Measurements from ENCODE around the gene TFAP2A.
A peak's percentile ranks its signal among the peaks of the same experiment; 100 is the strongest.

TFAP2A gene

DNA sequence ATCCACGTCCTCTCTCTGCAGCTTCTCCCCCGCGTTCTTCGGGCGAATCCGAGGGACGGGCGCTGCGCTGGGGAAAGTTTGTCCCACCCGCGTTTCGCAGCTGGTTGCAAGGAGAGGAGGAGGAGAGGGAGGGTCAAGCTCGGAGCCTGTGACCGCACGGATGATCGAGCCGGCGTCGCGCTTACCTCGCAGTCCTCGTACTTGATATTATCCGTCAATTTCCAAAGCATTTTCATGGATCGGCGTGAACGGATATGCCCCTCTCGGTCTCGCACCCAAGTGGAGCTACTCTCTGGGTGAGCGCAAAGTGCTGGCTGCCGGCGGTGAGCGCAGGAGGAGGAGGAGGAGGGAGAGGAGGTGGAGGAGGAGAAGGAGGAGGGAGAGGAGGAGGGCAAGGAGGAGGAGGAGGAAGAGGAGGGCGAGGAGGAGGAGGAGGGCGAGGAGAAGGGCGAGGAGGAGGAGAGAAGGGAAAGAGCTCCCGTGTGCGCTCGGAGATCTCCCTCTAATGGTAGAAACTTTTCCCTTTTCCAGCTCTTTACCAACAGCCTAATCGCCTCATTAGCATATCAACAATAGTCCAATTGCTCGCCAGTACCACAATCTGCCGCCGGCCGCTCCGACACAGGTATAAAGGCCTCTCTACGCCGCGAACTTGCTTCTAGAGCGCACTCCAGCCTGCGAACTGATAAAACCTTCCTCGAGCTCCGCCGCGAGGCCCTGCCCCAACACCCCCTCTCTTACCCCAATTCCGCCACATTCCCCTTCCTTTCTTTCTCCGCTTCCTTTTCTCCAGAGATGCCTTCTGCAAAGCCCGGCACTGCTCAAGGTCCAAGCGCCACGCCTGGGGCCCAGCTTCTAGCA, at the start of gene TFAP2A:
Gene TFAP2A, minus strand, starts transcription at position 319 of the 861 bp plus-strand sequence. Its CDS starts 83 bp downstream, at position 236.
- no peak for FAIRE-seq

DNA sequence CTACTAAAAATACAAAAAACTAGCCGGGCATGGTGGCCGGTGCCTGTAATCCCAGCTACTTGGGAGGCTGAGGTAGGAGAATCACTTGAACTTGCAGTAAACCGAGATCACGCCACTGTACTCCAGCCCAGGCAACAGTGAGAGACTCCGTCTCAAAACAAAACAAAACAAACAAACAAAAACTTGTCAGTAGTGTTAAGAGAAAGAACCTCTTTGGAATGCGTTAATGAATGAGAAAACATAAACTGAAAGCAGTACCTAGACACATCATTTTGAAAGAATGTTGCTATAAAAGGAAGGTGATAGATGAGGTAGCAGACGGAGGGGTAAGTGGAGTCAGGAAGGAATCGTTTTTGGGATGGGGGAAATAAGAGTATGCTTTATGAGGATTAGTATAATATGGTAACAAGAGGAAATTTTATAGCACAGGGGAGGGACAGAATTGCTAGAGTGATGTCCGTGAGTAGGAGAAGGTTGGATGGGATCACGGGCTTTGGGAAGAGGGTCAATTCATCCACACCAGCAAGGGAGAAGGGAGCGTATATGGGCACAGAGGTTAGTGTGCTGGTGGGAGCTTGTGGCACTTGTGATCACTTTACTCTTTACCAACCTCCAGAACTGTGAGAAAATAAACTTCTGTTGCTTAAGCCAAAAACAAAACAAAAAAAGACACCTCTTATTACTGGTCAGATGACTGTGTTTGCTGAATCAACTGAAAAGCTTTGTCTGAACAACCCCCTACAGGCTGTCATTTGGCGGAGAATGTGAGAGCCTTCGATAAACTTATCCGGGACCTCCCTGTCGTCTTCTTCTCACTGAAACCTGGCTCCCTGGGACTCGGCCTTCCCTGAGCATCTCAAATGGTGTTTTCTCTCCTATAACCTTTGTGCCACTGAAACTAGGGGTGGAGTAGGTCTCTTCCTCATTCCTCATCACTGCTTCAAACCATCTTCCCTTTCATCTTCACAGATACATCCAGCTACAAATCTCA, 48.9 kb upstream of the TFAP2A start:
- no peak for FAIRE-seq

DNA sequence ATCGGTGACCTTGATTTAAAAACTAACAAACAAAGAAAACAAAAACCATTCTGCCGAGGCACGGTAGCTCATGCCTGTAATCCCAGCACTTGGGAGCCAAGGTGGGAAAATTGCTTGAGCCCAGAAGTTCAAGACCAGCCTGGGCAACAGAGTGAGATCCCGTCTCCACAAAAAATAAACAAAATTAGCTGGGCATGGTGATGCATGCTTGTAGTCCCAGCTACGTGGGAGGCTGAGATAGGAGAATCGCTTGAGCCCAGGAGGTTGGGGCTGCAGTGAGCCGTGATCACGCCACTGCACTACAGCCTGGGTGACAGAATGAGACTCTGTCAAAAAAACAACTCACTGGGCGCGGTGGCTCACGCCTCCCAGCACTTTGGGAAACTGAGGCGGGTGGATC, 48.2 kb upstream of the TFAP2A start:
- no peak for FAIRE-seq

DNA sequence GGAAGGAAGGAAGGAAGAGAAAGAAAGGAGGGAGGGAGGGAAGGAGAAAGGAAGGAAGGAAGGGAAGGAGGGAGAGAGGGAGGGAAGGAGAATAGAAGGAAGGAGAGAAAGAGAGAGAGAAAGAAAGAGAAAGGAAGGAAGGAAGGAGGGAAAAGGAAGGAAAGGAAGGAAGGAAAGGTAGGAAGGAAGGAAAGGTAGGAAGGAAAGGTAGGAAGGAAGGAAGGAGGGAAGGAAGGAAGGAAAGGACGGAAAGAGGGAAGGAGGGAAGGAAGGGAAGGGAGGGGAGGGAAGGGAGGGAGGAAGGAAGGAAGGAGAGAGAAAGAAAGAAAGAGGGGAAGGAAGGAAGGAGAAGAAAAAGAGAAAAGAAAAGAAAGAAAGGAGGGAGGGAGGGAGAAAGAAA, 47.0 kb upstream of the TFAP2A start:
- FAIRE-seq, result no peak

DNA sequence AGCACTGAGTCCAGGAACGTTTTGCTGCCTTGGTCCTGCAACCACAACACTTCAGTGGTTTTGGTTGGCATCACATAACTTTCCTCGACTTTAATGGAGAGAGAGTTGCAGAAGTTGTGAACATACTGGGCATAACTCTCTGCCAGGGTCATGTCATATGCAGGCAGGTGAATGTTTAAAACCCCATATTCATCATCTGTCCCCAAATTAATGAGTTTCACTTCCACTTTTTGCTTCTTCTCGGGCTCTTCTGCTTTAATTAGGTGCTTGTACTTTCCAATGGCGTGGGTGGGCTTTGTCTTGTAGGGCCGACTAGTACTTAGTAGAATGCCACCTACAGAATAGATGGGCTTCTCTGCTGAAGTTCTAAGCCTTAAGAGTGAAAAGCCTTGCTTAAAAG, 45.2 kb upstream of the TFAP2A start:
- no peak for FAIRE-seq

DNA sequence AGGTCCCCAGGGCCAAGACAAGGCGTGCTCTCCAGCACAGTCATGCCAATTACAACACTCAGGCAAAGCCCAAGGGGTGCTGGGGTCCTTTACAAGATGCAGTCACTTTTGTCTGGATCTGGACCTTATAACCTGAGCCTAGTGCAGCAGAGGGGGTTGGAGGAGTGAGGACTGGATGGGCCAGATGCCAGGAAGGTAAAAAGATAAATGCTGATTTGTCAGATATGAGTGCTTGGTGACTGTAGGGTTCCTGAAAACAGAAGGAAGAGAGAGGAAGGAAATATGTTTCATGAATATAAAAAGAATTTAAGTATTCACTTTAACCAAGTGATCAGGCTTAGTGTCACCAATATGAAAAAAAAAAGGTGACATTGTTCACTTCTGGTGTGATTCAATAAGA, 43.4 kb upstream of the TFAP2A start:
- no peak for FAIRE-seq

DNA sequence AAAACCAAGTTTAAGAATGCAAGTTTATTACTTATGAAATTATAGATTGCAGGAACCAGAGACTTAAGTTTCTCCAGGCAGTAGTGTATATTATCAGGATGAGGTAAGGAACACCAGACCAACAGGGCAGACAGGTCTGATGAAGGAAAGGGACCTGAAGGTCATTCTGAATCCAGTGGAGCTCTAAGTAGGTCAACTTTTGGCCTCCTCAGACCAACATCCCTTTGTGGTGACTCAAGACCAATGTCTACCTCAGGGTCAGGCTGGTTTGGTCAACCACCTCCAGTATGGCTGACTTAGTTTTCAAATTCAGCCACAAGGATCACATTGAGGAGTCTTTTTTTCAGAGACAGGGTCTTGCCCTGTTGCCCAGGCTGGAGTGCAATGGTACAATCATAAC, 38.7 kb upstream of the TFAP2A start:
- no peak for FAIRE-seq

DNA sequence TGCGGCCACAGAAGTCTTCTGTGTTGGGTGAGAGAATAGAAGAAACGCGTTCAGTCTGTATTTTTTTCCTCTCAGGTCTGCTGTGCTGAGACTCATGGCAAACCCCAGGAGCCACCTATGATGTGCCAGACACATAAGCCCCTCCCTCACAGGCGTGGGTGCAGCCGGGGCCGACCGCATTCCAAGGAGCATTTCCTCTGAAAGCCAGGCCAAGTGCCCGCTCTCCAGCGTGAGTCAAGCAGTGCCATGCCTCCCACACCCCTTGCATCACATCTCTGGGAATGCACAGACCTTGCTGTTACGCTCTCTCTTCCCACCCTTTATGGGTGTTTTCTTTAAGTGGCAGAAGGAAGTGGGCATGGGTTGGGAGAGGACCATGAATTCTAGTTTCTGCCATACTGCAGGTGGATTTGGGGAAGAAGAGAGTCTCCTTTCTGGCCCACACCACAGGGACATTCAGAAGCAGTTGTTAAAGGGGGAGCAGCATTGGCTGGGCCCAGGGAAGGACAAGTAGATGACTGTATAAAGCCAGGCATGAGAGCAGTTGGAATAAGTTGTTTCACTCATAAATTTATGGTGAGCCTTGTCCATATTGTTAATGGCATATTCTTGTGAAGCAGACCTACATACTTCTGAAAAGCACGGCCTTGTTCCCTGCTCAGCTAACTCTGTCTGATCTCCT, 37.1 kb upstream of the TFAP2A start:
- FAIRE-seq, result no peak

DNA sequence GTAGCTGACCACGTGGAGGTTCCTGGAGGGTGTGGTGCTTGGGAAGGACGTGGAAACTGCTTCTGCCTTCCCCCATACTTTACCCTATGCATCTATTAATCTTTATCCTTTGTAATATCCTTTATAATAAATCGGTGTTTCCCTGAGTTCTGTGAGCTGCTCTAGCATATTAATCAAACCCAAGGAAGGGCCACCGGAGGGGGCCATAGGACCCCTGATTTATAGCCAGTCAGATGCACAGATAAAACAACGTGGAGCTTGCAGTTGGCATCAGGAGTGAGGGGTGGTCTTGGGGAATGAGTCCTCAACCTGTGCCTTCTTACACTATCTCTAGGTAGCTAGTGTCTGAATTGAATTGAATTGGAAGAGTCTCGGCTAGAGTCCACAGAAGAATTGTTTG, 36.5 kb upstream of the TFAP2A start:
- FAIRE-seq, result no peak

DNA sequence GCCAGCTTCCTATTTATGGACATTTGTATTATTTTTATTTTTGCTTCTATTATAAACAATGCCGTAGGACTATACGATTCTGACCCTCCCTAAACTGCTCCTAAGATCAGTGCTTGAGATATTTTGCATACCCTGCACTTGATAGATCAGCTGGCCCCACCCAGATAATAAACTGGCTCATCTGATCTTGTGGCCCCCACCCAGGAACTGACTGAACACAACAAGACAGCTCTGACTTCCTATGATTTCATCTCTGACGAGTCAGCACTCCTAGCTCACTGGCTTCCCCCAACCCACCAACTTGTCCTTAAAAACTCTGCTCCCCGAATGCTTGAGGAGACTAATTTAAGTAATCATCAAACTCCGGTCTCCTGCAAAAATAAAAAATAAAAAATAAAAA, 34.9 kb upstream of the TFAP2A start:
- no peak for FAIRE-seq

DNA sequence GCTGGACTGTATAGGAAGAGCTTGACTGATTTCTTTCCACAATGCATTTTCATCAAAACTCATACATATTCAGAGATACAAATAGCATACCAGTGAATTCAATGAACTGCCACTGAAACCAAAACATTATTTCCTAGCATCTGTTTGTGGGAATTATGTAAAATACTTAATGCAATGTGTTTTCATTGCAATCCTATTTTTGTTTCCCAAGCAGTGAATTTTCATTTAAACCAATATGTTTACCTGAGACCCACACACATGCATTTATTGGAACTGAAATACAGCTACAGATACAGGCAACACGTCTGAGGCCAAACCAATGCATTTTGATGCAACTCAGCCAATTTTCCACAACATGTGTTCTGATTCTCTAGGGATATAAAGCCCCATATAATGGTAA, 33.2 kb upstream of the TFAP2A start:
- no peak for FAIRE-seq

DNA sequence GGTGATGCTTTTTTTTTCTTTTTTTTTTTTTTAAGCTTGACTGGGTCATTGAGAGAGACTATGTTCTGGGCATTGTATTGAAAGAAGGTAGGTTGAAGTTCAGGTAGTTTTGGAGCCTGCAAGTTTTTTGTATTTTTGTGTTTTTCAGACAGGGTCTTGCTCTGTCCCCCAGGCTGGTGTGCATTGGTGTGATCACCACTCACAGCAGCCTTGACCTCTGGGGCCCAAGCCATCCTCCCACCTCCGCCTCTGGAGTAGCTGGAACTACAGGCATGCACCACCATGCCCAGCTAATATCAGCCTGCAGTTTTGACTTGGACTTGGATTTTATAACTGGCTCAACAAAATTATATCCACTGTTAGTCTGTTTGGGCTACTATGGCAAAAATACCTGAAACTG, 31.7 kb upstream of the TFAP2A start:
- no peak for FAIRE-seq

DNA sequence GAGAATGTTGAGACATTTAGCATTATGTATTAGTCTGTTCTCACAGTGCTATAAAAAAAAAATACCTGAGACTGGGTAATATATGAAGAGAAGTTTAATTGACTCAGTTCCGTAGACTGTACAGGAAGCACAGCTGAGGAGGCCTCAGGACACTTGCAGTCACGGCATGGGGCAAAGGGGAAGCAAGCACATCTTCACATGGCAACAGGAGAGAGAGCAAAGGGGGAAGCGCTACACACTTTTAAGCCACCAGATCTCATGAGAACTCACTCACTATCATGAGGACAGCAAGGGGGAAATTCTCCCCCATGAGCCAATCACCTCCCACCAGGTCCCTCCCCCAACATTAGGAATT, 26.8 kb upstream of the TFAP2A start:
- no peak for FAIRE-seq

DNA sequence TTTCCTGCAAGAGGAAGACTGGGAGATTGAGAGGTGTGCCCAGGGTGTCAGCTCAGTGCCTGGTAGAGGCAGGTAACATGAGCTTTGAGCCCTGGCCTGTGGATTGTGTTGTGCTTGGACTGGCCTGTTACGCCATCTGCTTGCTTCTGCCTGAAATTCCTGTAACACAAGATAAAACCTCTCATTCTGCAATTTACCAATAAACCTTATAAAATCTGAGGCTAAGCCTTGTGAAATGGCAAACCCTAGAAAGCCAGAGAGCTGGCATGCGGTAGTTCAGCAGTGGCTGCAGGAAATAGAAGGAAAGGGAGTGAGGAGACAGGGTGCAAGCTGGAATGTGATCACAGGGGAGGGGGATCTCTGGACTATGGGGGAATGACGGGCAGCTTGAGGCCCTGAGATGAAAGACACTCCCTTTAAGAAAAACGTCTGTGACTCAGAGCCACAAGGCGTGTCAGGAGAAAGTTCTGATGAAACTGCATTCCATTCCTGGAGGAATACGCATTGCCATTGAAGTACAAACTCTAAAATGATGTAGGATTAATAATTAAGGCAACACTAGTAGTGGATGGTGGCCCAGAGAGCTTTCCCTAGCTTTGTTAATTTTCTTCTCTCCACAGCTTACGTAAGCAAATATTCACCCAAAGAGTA, 26.3 kb upstream of the TFAP2A start:
- no peak for FAIRE-seq

DNA sequence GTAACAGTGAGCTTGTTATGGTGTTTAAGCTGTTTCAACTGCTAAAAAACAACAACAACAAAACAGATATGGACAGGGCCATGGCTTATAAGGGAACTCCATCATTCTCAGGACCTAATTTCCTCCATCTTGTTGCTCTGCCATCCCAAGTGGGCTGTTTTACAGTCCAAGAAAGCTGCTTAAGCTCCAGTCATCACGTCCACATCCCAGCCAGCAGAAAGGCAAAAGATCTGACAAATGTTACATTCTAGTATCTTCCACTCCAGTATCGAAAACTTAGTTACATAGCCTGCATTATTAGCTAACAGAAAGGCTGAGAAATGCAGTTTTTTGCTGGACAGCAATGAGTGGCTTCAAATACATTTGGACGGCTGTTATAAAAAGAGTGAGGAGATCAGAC, 23.0 kb upstream of the TFAP2A start:
- no peak for FAIRE-seq

DNA sequence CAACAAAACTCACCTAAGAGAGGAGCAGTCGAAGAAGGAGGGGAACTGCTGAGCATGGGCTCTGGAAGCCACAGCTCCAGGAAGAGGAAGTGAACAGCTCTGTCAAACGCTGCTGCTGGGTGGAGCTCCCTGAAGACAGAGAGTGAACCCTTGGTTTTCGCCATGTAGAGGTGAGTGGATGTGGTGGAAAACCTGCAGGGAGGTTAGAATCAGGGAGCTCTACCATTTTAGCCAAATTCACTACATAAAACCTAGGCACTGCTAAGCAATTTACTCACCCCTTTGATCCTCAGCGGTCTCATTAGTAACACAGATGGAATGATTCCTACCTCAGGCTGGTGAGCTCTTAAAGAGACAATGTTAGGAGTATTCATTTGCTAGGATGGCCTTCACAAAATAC, 19.4 kb upstream of the TFAP2A start:
- FAIRE-seq, result no peak

DNA sequence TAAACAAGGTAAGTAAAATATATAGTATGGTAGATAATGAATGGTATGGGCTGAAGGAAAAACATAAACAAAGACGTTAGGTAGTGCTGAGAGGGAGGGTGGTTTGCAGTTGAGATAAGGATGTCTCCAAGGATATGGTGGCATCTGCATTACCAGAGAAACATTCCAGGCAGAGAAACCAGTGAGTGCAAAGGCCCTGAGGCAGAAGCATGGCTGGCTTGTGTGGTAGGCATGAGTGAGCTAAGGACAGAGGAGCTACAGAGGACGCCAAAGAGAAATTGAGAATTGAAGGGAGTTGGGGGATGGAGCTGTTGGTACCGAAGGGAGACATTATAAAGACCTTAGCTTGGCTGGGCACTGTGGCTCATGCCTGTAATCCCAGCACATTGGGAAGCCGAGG, 18.4 kb upstream of the TFAP2A start:
- no peak for FAIRE-seq

DNA sequence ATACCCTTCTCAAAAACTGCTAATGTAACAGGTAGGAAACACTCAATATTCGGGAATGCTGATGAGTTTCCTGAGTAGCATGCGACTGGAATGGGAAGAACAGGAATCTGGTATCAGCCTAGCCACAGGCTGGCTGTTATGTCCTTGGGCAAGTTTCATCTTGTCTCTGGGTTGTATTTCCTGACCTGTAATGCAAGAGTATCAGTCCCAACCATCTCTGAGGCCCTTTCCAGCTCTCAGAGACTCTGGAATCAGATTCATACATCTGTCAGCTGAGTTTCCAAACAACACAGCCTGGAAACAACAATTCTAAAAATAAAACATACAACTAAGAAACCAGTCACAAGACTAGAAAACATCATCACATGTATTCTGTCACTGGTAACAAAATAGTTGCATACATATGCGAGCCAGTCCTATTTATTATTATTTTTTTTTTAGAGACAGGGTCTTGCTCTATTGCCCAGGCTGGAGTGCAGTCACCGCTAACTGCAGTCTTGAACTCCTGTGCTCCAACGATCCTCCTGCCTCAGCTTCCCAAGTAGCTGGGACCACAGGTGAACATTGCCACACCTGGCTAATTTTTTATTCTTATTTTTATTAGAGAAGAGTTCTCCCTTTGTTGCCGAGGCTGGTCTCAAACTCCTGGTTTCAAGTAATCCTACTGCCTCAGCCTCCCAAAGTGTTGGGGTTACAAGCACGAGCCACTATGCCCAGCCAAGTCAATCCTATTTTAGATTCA, 16.7 kb upstream of the TFAP2A start:
- no peak for FAIRE-seq

DNA sequence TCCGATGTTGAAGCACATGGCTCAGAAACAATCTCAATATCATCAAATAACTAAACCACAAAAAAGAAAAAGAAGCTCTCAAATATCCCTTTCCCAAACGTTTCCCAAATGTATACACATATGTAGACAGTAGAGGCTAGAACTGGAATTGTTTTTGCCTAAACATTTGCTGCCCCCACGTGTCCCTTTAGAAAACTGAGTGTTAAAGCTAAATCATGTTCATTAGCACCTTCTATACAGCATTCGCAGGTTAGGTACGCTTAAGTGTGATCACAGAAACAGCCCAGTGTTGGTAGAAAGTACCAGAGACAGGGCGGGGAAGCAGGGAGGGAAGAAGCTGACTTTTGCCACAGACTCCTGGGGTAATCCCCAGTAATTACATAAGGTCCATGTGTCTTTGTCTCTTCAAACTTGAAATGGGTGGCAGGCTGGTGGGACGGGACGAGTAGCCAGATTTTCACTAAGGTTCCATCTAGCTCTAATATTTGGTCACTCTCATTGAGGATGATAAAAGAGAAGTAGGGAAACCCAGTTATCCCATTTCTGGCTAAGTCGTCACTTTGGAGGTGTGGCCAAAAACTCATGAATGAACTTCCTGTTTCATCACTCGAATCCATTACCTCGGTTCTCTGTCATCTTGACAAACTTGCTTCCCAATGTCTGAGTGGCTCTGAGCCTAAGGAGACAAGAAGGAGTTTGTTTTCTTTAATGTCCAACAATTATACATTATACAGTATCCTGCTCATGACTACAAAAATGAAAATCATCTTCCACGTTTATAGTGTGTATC, 15.0 kb upstream of the TFAP2A start:
- FAIRE-seq, result peak; percentile 69

DNA sequence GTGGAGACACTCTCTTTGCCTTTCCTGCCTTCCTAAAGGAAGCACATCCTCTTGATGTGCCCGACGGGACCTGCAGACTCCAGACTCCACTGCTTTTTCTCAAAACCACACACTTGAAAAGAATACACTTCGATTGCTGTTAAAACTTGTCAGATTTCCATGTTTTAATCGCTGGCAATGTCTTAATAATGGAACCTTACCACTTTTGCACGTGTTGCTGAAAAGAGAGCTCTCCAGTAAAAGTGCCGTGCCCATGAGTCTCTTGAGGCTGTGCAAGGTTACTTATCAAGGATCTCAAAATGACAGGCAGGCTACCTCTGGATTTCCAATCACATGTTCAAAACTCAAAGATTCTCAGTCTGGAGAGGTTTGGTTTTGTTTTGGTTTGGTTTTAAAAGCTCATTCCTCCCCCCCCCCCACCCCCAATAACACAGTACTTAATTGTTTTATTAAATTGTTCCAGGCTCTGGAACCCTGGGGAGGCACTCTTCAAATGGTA, 12.0 kb upstream of the TFAP2A start:
- no peak for FAIRE-seq
